Activated naive CD4-positive, alpha-beta T cell treated with anti-CD3 and anti-CD28 coated beads for 36 hours (primary cell): ENCODE data around the gene SCMH1. TPM values are rescaled to one million over a fixed set of nuclear protein-coding genes. Genes with fewer than 3 reads are reported as not detected.
"Not testable (repeated sequence)": the region's sequence is repeated elsewhere in the genome, so short reads cannot be mapped to it uniquely, and the experiment has no call there.

Source experiments
- CTCF ChIA-PET: fragments of 350-600 bp; sonication (Branson Sonifier 250); formaldehyde crosslinking; loops from one replicate; lab custom pipeline; 2021; ENCODE audit warnings: antibody characterized with exemption; lab: Charles Lee
- DNase-seq: peaks from one replicate; pipeline ENCODE4 v3.0.0-alpha.2; 2020
- H3K27ac Mint-ChIP-seq: one replicate; pipeline ENCODE4 v1.8.0; 2021; ENCODE audit warnings: mild to moderate bottlenecking, mixed read lengths
- H3K27me3 Mint-ChIP-seq: one replicate; pipeline ENCODE4 v1.8.0; 2021; ENCODE audit warnings: low read depth, mixed read lengths
- H3K36me3 Mint-ChIP-seq: one replicate; pipeline ENCODE4 v1.8.0; 2021; ENCODE audit warnings: low read depth, mixed read lengths
- H3K4me1 Mint-ChIP-seq: one replicate; pipeline ENCODE4 v1.8.0; 2021; ENCODE audit warnings: low read depth, mixed read lengths
- H3K4me3 Mint-ChIP-seq: one replicate; pipeline ENCODE4 v1.8.0; 2021; ENCODE audit warnings: mild to moderate bottlenecking, moderate library complexity, mixed read lengths
- H3K9me3 Mint-ChIP-seq: one replicate; pipeline ENCODE4 v1.8.0; 2021; ENCODE audit warnings: mixed read lengths
- intact Hi-C: fragments of 100-400 bp; cut with micrococcal nuclease; formaldehyde crosslinking; loops from one replicate; pipeline ENCODE4 v1.15.1; 2023
- total RNA-seq, 2 experiments: library from RNA; stranded (reverse); gene quantifications; one replicate each; pipeline ENCODE4 v1.2.3, GENCODE V29; 2021

The SCMH1 gene
- total RNA-seq, 2 experiments from 2014 or later, result 17.8 to 20.7 TPM

DNA sequence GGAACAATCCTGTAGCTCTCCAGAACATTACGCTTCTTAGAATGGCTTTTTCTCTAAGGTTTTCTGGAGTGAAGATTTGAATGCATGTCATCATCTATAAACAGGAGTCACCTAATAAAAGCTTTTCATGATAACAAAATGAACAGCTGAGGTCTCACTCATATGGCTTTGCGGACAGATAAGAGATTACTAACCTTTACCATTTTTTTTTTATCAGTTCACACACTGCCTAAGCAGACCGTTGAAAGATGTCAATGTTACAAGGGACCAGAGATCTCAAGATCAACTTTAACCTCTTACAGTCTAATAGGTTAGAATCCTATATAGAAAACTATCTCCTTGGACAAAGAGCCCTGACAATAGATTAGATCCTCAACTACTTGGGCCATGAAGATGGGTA, 41.4 kb downstream of the SCMH1 start:
- Mint-ChIP-seq H3K27ac (no peak overlapping the region), H3K4me1 (no peaks in the 10 kb centered on the region), H3K4me3 (no peak overlapping the region), H3K9me3 (peaks cover 5% of the 10 kb centered on the region), H3K36me3 (peaks cover 13% of the 10 kb centered on the region), H3K27me3 (no peaks in the 10 kb centered on the region)
- no peak for DNase-seq
- CTCF ChIA-PET, result no interaction called here
- intact Hi-C loops, result no loop called here

- DNase-seq, result no peak
Measured at GRCh38 chr1:41199375-41199774, 42.7 kb downstream of the SCMH1 start.

GRCh38 chr1:41192456-41193178, 49.5 kb downstream of the SCMH1 start:
- no peaks in the 10 kb centered on the region for H3K27me3 Mint-ChIP-seq
- intact Hi-C loops, result no loop called here
- no peaks in the 10 kb centered on the region for H3K4me1 Mint-ChIP-seq
- H3K27ac Mint-ChIP-seq, result no peak overlapping the region
- H3K36me3 Mint-ChIP-seq, result no peaks in the 10 kb centered on the region
- no peak for DNase-seq
- CTCF ChIA-PET, result no interaction called here
- no peak overlapping the region for H3K4me3 Mint-ChIP-seq
- H3K9me3 Mint-ChIP-seq, result no peaks in the 10 kb centered on the region

More at GRCh38 chr1:41199375-41199774, 42.7 kb downstream of the SCMH1 start:
- Mint-ChIP-seq H3K27ac (no peak overlapping the region), H3K4me3 (no peak overlapping the region), H3K4me1 (no peaks in the 10 kb centered on the region), H3K27me3 (no peaks in the 10 kb centered on the region), H3K36me3 (peaks cover 8% of the 10 kb centered on the region), H3K9me3 (peaks cover 3% of the 10 kb centered on the region)
- intact Hi-C loops, result no loop called here
- CTCF ChIA-PET, result no interaction called here

- Mint-ChIP-seq H3K27ac (no peak overlapping the region), H3K4me1 (no peaks in the 10 kb centered on the region), H3K36me3 (peaks cover 29% of the 10 kb centered on the region), H3K27me3 (no peaks in the 10 kb centered on the region), H3K4me3 (no peak overlapping the region), H3K9me3 (peaks cover 4% of the 10 kb centered on the region)
- CTCF ChIA-PET, result no interaction called here
- intact Hi-C loops, result no loop called here
- DNase-seq, result no peak
Measured at GRCh38 chr1:41184446-41184845, 57.7 kb downstream of the SCMH1 start.

GRCh38 chr1:41178230-41178629, 63.9 kb downstream of the SCMH1 start:
- H3K9me3 Mint-ChIP-seq, H3K27me3 Mint-ChIP-seq, CTCF ChIA-PET, DNase-seq, H3K27ac Mint-ChIP-seq, H3K4me1 Mint-ChIP-seq, H3K4me3 Mint-ChIP-seq, intact Hi-C loops: not testable (repeated sequence)
- peaks cover 52% of the 10 kb centered on the region for H3K36me3 Mint-ChIP-seq

DNA sequence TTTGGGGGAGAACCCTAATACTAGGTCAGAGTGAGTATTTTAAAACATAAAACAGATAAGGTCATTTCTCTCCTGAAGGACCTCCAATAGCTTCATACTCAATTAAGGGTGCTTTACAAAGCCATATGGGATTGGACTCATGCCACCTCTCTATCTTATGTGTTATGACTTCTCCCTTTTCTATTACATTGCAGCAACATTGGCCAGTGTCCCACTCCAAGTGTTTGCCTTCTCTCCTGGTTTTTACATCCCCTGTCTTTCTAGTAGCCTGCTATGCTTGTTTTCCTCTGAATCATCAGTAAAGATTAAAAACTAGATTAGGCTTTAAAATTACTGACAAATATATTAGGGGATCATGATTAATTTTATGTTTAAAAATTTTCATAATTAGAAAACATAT, 66.6 kb downstream of the SCMH1 start:
- Mint-ChIP-seq H3K27me3 (no peaks in the 10 kb centered on the region), H3K9me3 (peaks cover 6% of the 10 kb centered on the region), H3K4me3 (no peak overlapping the region), H3K4me1 (peaks cover 3% of the 10 kb centered on the region), H3K36me3 (peaks cover 42% of the 10 kb centered on the region), H3K27ac (no peak overlapping the region)
- intact Hi-C loops, result no loop called here
- DNase-seq, result no peak
- CTCF ChIA-PET, result no interaction called here

DNA sequence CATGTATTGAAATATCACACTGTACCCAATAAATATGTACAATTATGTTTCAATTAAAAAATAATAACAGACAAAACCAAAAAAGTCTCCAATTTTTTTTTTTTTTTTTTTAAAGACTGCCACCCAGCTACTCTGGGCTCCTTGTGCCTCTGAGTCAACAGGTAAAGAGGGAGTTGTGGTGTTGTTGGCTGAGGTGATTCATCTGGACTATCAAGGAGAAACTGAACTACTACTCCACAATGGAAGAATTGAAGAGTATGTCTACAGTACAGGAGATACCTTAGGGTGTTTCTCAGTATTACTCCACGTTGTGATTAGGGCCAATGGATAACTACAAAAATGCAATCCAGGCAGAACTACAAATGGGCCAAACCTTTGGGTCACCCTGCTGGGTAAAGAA, 67.9 kb downstream of the SCMH1 start:
- no peak for DNase-seq
- Mint-ChIP-seq H3K4me1 (peaks cover 3% of the 10 kb centered on the region), H3K27ac (no peak overlapping the region), H3K9me3 (peaks cover 6% of the 10 kb centered on the region), H3K27me3 (no peaks in the 10 kb centered on the region), H3K4me3 (no peak overlapping the region), H3K36me3 (peaks cover 35% of the 10 kb centered on the region)
- intact Hi-C loops, result no loop called here
- CTCF ChIA-PET, result no interaction called here

DNA sequence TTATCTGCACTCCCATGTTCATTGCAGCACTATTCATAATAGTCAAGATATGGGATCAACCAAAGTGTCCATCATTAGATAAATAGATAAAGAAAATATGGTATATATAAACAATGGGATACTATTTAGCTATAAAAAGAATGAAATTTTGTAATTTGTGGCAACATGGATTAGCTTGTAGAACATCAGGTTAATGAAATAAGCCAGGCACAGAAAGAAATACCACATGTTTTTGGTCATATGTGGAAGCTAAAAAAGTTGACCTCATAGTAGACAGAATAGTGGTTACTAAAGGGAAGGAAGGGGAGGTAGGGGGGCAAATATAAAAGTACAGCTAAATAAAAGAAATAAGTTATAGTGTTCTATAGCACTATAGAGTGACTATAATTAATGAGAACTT, 68.5 kb downstream of the SCMH1 start:
- Mint-ChIP-seq H3K9me3 (peaks cover 5% of the 10 kb centered on the region), H3K27ac (no peak overlapping the region), H3K27me3 (no peaks in the 10 kb centered on the region), H3K4me1 (peaks cover 3% of the 10 kb centered on the region), H3K4me3 (no peak overlapping the region), H3K36me3 (peaks cover 32% of the 10 kb centered on the region)
- DNase-seq, result no peak
- intact Hi-C loops, result no loop called here
- CTCF ChIA-PET, result interaction anchor here (0.6 kb wide), 1 partner anchor 56 kb away, joined by 3 read pairs; no protein-coding TSS in a partner anchor

DNA sequence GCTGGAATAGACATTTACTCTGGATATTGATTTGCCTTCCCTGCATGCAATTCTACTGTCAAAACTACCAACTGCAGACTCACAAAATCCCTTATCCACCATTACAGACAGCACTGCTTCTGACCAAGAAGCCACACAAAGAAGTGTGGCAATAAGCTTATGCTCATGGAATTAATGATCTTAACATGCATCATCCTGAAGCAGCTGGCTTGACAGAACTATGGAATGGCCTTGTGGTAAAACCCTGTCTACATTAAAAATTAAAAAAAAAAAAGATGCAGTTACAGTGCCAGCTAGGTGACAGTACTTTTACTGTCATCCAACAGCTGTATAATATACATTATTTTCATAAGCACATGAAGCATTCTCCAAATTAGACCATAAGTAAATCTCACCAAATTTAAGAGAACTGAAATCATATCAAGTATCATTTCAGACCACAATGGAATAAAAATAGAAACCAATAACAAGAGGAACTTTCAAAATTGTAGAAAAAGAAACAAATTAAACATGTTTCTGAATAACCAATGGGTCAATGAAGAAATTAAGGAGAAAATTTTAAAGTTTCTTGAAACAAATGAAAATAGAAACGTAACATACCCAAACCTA, 70.7 kb downstream of the SCMH1 start:
- H3K4me3 Mint-ChIP-seq, result no peak overlapping the region
- CTCF ChIA-PET, result interaction anchor here (0.7 kb wide), 1 partner anchor 75 kb away, joined by 3 read pairs; no protein-coding TSS in a partner anchor

DNA sequence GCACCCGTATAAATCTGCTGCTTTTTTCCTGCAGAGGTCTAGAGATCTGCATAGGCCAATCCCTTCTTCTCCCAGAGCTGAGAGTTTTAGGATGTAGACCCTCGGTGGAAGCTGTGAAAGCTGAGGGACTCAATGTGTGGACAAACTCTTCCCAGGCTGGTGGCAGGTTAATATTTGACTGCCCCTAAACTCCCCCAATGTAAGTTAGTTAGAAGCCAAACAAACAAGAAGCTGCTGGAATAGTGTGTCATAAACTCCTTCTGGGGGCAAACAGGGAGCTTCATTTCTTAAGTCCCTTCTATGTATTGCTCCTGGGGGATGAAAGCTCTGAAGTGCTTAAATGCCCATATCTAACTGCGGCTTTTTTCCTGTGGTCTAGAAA, 72.3 kb downstream of the SCMH1 start:
- Mint-ChIP-seq H3K27me3 (no peaks in the 10 kb centered on the region), H3K4me1 (peaks cover 3% of the 10 kb centered on the region), H3K4me3 (no peak overlapping the region), H3K36me3 (peaks cover 15% of the 10 kb centered on the region), H3K27ac (no peak overlapping the region), H3K9me3 (peaks cover 11% of the 10 kb centered on the region)
- CTCF ChIA-PET, result no interaction called here
- intact Hi-C loops, result no loop called here
- DNase-seq, result no peak

More for the DNA sequence above, 70.7 kb downstream of the SCMH1 start:
- no peak overlapping the region for H3K27ac Mint-ChIP-seq
- H3K9me3 Mint-ChIP-seq, result peaks cover 12% of the 10 kb centered on the region
- H3K4me1 Mint-ChIP-seq, result peaks cover 3% of the 10 kb centered on the region
- no peaks in the 10 kb centered on the region for H3K27me3 Mint-ChIP-seq
- no peak for DNase-seq
- peaks cover 27% of the 10 kb centered on the region for H3K36me3 Mint-ChIP-seq
- intact Hi-C loops, result no loop called here

- H3K36me3 Mint-ChIP-seq, result peaks cover 15% of the 10 kb centered on the region
Measured at GRCh38 chr1:41169066-41169798, 72.9 kb downstream of the SCMH1 start.

GRCh38 chr1:41167667-41168066, 74.4 kb downstream of the SCMH1 start:
- no peaks in the 10 kb centered on the region for H3K27me3 Mint-ChIP-seq
- DNase-seq, result no peak
- CTCF ChIA-PET, result no interaction called here
- H3K9me3 Mint-ChIP-seq, result peaks cover 11% of the 10 kb centered on the region
- intact Hi-C loops, result no loop called here
- H3K36me3 Mint-ChIP-seq, result peaks cover 12% of the 10 kb centered on the region
- H3K4me1 Mint-ChIP-seq, result no peaks in the 10 kb centered on the region
- no peak overlapping the region for H3K4me3 Mint-ChIP-seq
- no peak overlapping the region for H3K27ac Mint-ChIP-seq

More at GRCh38 chr1:41169066-41169798, 72.9 kb downstream of the SCMH1 start:
- H3K9me3 Mint-ChIP-seq, result peaks cover 11% of the 10 kb centered on the region
- CTCF ChIA-PET, result no interaction called here
- H3K27me3 Mint-ChIP-seq, result no peaks in the 10 kb centered on the region
- peaks cover 2% of the 10 kb centered on the region for H3K4me1 Mint-ChIP-seq
- H3K4me3 Mint-ChIP-seq, result no peak overlapping the region
- intact Hi-C loops, result no loop called here
- DNase-seq, result no peak
- H3K27ac Mint-ChIP-seq, result no peak overlapping the region
